ENCODE data around the gene PPFIA2.
A peak's percentile ranks its signal among the peaks of the same experiment; 100 is the strongest.
"Not testable (repeated sequence)": the region's sequence is repeated elsewhere in the genome, so short reads cannot be mapped to it uniquely, and the experiment has no call there.

The PPFIA2 gene

DNA sequence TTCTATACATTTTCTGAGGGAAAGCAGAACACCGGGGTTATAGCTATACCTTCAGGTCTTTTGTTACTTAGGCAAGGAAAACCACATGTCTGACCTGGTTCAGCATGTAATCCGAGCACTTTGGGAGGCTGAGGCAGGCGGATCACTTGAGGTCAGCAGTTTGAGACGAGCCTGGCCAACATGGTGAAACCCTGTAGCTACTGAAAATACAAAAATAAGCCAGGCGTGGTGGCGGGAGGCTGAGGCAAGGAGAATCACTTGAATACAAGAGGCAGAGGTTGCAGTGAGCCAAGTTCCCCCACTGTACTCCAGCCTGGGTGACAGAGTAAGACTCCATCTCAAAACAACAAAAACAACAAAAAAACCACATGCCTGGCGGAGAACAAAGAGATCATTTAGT, 503.7 kb downstream of the PPFIA2 start:
- DNase-seq = no peak

DNA sequence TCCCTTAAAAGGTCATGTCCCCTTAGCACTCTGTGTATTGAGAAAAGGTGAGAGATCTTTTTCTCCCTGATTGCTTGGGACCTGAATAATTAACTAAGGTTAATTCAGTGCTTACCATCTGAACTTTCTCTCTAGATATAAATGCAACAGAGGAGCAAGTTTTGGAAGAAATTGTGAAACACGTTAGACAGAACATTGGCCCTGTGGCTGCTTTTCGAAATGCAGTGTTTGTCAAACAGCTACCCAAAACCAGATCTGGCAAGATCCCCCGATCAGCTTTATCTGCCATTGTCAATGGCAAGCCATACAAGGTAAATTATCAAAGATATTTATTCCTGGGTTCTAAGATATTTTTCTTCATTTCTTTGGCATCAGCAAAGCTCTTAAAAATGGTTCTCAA, 505.8 kb downstream of the PPFIA2 start:
- no peak for DNase-seq

DNA sequence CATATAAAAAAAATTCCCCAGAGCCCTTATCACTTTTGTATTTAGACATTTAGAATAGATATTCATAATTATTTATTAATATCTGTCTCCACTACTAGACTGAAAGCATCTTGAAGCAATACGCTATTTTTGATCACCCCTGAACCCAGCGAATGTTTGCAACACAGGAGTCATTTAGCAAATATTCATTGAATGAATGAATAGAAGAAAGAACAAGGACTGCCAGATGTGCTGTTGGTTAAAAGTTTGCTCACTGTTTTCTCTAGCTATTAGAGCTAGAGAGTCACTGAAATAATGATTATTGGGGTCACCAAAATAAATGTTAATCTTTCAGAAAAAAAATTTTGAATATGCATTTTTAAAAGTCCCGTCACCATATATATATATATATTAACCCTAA, 506.9 kb downstream of the PPFIA2 start:
- no peak for DNase-seq

DNA sequence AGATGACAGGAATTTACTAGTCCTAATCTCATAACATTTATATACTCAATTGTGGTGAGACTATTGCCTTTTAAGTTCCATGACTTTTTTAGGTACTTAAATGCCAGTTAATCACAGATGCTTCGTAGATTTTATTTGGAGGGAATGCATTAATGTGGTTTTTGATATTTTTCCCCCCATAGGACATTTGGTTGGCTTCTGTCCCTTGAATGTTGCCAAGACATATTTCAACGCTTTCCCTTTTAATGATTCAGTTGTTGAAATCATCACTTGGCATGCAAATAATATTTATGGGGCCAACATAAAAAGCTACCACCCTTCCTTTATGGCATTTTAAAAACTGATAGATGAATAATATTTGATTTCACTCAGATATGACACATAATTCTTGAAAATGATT, 509.2 kb downstream of the PPFIA2 start:
- no peak for DNase-seq

DNA sequence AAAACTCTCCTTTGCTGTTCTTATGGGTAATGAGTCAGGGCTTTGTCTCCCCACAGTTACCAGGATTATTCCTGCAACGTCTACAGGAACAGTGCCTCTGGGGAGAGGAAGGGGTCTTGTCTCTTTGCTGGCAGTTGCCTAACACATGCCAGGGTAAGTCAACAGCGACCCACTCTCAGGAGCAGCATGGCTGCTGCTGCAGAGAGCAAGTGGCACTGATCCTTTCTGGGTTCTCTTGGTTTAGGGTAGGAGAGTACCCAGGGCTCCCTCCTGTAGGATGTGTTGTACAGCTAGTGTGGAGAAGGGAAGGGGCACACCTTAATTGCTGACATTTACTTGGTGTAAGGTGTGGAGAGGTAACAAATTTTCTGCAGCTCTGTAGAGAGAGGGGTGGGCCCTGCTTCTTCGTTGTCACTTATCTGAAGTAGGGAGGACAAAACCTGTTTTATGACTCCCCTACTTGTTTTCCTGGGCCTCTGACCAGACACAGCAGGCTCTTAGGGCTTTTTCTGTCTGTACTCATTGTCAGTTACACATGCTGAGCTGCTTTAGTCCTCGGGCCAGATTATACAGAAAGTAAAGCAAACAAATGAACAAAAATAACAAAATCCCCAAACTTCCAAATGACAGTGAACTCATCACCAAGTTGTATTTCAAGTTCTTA, 513.1 kb downstream of the PPFIA2 start:
- DNase-seq = no peak

DNA sequence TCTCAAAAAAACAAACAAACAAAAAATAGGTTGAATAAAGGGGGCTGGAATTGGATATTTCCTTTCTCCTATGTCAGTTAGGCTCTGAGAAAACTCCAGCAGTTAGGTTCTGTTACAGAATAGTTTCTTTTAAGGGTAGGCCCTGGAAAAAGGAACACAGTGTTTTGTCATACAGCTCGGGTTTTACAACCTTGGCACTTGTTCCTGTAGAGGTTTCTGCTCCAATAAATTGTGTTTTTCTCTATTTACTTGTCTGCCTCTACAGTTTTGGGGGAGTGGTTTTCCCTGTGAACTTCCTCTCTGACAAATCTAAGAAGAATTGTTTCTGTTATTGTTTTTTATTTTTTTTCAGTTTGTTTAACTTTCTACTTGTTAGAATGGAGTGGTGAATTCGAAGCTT, 513.7 kb downstream of the PPFIA2 start:
- no peak for DNase-seq

DNA sequence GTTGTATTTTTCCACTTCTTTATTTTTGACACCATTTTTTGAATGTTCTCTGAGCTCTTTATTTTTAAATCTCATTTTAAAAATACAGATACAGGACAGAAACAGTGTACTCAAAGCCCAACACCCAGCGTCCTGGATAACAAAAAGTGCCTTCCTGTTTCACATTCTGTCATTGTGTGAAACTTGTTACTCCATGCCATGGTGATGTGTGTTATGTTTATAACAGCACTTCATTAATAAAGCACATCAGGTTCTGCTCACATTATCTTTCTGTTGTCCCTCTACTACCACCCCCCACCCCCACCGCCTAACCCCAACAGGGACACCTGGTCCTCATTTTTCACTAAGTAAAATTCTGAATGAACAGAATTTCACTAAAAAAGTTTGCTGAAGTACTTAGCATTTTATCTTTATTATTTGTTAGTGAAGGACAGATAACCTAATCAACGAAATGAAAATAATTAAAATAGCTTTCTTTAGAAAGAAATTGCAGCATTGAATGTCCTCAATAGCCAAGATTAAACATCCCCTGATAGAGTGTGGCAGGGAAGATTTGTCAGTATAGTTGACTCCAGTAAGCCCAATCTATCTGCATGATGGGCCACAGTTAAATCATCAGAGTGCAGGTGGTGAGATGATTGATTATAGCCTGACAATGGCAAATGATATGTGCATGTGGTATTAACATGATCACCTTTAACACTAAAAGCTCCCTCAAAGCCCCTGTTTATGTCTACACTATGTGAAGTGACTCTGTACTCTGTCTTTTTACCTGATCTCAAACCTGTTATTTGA, 527.4 kb downstream of the PPFIA2 start:
- DNase-seq = no peak

DNA sequence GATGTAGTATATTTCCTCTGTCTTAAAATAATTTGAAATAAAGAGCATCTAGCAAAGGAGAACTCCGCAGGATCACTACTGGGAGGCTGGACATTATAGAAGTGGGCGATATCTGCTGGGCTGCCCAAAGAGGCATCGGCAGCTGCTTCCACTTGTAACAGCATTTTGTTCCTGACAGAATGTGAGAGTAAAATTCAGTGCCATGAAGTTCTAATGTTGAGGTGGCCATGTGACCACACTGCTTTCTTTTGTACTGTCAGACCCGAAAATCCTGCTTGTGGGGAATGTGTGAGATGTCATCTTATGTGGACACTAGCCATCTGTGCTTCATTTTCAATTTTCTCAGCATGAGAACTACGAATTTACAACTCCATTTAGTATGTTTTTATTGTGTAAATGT, 529.4 kb downstream of the PPFIA2 start:
- no peak for DNase-seq

DNA sequence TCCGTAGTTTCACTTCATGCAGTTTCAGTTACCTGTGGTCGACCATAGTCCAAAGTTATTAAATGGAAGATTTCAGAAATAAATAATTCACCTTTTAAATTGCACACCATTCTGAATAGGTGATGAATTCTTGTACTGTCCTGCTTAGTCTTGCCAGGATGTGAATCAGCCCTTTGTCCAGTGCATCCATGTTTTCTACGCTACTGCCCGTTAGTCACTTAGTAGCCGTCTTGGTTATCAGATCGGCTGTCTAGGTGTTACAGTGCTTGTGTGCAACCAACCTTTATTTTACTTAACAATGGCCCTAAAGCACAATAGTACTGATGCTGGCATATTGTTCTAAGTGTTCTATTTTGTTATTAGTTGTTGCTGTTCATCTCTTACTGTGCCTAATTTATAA, 534.5 kb downstream of the PPFIA2 start:
- no peak for DNase-seq

DNA sequence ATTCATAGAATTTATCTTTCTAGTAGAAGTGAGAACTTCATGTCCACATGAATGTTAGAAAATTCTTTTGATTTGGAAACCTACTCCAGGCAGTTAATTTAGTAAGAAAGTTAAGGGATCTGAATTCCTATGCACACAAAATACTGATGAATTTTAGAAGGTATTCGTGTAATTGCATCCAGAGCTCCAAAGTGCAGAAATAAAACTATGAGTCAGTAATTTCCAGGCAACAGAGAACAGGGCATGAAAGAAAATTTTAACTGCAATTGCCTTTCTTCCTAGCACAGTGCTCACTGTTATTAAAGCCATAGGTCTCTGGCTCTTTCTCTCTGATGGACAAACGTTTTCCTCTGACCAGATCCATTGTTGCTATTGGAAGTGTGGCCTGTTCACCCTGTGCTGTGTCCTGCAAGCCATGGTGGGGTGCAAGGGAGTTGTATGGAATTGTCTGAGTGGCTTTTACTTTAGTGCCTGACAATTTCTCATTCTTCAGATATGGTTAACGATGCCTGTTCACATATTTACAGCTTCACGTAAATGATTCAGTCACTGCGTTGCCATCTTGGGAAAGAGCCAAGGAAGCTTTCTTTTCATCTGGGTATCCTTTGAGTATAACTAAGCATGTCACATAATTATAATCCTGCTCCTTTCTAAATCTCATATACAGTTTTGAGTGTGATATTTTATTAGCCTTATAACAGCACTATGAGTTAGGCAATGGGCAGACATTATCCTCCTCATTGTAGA, 536.1 kb downstream of the PPFIA2 start:
- DNase-seq = no peak

DNA sequence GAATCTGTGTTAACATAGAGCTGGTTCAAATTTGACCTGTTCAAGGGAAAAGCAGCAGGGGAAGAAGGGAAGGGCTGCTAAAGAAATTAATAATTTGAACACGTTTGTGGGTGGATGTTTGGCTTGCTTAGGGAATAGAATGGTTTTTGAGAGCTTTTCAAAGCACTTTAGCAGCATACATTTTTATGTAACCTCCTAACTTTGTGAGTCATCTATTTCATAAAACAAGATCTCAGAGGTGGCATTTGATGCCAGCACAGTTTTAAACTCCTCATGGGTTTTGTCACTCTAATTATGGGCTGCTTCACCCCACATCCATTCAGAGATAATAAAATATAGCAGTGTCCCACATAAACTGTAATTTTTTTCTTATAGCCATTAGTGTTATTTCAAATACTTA, 537.5 kb downstream of the PPFIA2 start:
- DNase-seq = no peak

DNA sequence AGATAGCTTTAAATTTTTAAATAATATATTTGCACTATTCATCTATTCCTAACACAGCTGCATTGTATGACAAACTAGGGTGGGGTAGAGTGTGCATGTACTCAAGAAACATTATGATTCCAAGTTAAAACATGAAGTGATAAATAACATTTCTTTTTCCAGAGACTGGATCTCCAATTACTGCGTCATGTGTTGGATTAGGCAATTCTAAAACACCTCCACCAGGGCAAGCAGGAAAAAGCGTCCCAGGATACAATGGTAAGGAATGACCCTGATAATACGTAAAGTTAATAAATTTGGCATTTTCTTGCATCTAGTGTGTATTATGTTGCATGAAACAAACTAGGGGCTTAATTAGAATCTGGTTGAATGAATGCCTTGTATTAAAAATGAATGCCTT, 542.4 kb downstream of the PPFIA2 start:
- no peak for DNase-seq

DNA sequence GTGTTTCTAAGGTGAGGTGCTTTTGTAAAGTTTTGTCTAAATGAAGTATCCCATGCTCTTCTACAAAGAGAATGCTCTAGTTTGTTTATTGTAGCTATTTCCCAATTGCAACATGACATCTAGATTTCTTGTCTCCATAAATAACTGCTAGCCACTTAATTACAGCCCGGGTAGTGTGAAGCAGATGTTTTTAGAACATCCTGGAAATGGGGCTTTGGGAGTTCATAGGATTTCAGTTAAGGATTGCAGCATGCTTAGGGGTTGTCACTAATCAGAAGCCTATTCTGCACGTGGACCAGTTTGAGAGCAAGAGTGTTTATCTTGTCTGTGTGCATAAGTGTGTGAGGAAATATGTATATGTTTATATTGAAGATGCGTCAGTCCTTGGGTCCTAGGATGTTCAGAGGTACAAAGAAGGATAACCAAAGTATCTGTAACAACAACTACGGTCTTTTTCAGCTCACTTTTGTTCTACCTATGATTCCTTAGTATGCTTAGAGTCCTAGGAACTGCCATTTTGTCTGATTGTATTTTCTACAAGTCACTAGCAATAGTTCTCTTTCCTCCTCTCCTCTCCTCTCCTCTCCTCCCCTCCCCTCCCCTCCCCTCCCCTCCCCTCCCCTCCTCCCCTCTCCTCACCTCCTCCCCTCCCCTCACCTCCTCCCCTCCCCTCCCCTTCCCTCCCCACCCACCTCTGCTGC, 546.0 kb downstream of the PPFIA2 start:
- no peak for DNase-seq

DNA sequence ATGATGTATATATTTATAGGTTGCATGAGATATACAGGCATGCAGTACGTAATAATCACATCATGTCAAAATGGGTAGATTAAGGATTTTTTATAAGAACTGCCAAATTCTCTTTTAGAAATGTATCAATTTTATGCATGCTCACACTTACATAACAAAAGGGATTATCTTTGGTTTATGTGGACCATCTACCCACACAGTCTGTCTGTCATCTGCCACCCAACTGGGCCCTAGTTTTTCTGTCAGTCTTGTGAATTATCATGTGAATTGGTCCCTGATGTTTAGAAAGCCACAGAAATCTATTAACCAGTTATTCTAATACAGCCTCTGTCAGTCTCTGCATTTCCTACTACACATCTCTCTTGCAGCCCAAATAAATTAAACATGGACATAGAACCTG, 547.8 kb downstream of the PPFIA2 start:
- DNase-seq = no peak

DNA sequence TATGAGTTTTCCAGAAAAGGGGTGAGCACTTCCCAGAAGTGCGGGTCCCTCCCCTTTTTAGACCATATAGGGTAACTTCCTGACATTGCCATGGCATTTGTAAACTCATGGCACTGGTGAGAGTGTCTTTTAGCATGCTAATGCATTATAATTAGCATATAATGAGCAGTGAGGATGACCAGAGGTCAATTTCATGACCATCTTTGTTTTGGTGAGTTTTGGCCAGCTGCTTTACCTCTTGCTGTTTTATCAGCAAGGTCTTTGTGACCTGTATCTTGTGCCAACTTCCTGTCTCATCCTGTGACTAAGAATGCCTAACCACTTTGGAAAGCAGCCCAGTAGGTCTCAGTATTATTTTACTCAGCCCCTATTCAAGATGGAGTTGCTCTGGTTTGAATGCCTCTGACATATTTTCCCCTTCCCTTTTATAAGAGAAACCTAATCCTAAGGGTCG, 549.4 kb downstream of the PPFIA2 start:
- DNase-seq = not testable (repeated sequence)

DNA sequence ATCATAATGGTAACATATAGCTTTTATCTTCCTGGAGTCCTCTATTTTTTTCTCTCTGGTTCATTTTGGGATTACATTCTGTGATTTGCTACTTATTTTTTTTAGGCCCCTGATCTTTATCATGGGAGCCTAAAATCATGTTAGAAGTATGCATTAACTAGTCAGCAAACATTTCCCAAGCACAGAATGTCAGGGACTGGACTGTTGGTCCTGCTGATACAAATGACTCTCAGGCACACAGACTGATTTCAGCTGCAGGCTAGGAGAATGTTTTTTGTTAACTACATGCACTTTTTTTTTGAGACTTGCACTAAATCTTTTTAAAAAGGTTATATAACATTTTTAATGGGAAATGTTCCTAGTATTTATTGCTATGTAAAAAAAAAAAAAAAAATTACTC, 550.1 kb downstream of the PPFIA2 start:
- peak; percentile 8 for DNase-seq

DNA sequence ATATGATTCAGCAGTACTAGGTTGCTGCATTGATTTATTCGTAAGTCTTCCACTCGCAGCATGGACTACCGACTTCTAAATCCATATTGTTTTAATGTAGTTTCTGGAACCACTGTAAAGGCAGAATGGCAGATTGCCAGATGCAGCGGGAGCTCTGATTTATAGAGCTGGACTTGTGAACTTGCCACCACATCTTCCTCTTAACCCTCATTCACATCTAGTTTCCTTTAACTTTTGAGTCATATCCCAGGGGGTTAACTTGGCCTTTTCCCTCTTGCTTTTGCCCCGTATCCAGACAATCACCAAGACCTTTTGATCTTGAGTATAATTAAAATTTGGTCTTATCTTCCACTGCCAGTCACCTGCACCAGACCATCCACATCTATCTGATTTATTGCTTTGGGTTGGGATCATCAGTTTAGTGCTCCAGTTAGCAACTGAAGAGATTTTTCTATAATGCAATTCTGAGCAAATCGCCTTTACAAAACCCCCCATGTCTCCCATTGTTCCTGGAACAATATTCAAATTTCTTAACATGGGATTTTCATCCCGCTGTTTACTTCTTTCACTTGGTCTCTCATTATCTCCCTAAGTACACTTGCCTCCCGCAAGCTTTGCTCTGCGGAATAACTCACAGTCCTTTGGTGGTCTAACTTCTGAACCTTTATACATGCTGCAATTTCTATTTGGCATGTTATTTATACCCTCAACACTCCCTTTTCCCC, 550.8 kb downstream of the PPFIA2 start:
- no peak for DNase-seq

Data from amniotic stem cell (primary cell).